Glutamatergic neuron (in vitro differentiated cells): ENCODE results near the gene IL10RB. TPM values are rescaled to one million over a fixed set of nuclear protein-coding genes. Genes with fewer than 3 reads are reported as not detected.
A peak's percentile ranks its signal among the peaks of the same experiment; 100 is the strongest.

Source experiments
- DNase-seq: peaks from one replicate; pipeline ENCODE4 v3.0.0; 2022
- H3K27ac Mint-ChIP-seq: one replicate; pipeline ENCODE4 v1.8.0; 2020; ENCODE audit warnings: mild to moderate bottlenecking, mixed read lengths, inconsistent platforms; ENCODE audit not compliant: unreplicated experiment
- H3K27me3 Mint-ChIP-seq: one replicate; pipeline ENCODE4 v1.8.0; 2020; ENCODE audit warnings: mild to moderate bottlenecking, moderate library complexity, mixed read lengths, inconsistent platforms; ENCODE audit not compliant: unreplicated experiment
- H3K36me3 Mint-ChIP-seq: one replicate; pipeline ENCODE4 v1.8.0; 2020; ENCODE audit warnings: mild to moderate bottlenecking, mixed read lengths, inconsistent platforms; ENCODE audit not compliant: unreplicated experiment
- H3K4me1 Mint-ChIP-seq: one replicate; pipeline ENCODE4 v1.8.0; 2020; ENCODE audit warnings: mild to moderate bottlenecking, low read depth, mixed read lengths, inconsistent platforms; ENCODE audit not compliant: unreplicated experiment
- H3K4me3 Mint-ChIP-seq: one replicate; pipeline ENCODE4 v1.8.0; 2020; ENCODE audit warnings: mild to moderate bottlenecking, mixed read lengths, inconsistent platforms; ENCODE audit not compliant: unreplicated experiment
- H3K9me3 Mint-ChIP-seq: one replicate; pipeline ENCODE4 v1.8.0; 2020; ENCODE audit warnings: mild to moderate bottlenecking, moderate library complexity, mixed read lengths, inconsistent platforms; ENCODE audit not compliant: unreplicated experiment
- total RNA-seq: library from RNA; stranded (reverse); fragmentation: NEBNext Ultra II Directional; extraction: Animal tissue kit (Norgen Biotek cat#: 25700); gene quantifications from one replicate; pipeline ENCODE4 v1.2.1, GENCODE V29; 2021; ENCODE audit not compliant: unreplicated experiment
- TF ChIP-seq, protein P1 (sequence below): fragments of 200-600 bp; sonication (generic); IDR thresholded peaks from one replicate; pipeline ENCODE4 v1.5.0; 2021; ENCODE audit not compliant: partially characterized antibody, unreplicated experiment

Gene IL10RB
- total RNA-seq, 1 donor from 2014 or later = 4.7 TPM

GRCh38 chr21:33245289-33245918 lies 20.8 kb upstream of the IL10RB start:
- Mint-ChIP-seq H3K36me3 (no peaks in the 10 kb centered on the region), H3K4me1 (peaks cover 2% of the 10 kb centered on the region), H3K27me3 (no peaks in the 10 kb centered on the region), H3K4me3 (no peak overlapping the region), H3K9me3 (no peaks in the 10 kb centered on the region), H3K27ac (no peak overlapping the region)
- no peak for DNase-seq
- TF ChIP-seq, protein P1, sequence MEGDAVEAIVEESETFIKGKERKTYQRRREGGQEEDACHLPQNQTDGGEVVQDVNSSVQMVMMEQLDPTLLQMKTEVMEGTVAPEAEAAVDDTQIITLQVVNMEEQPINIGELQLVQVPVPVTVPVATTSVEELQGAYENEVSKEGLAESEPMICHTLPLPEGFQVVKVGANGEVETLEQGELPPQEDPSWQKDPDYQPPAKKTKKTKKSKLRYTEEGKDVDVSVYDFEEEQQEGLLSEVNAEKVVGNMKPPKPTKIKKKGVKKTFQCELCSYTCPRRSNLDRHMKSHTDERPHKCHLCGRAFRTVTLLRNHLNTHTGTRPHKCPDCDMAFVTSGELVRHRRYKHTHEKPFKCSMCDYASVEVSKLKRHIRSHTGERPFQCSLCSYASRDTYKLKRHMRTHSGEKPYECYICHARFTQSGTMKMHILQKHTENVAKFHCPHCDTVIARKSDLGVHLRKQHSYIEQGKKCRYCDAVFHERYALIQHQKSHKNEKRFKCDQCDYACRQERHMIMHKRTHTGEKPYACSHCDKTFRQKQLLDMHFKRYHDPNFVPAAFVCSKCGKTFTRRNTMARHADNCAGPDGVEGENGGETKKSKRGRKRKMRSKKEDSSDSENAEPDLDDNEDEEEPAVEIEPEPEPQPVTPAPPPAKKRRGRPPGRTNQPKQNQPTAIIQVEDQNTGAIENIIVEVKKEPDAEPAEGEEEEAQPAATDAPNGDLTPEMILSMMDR = no peak

GRCh38 chr21:33246506-33246905 lies 19.7 kb upstream of the IL10RB start:
- TF ChIP-seq, protein P1 = no peak
- Mint-ChIP-seq H3K36me3 (peaks cover 4% of the 10 kb centered on the region), H3K27ac (no peak overlapping the region), H3K27me3 (no peaks in the 10 kb centered on the region), H3K4me3 (no peak overlapping the region), H3K4me1 (peaks cover 2% of the 10 kb centered on the region), H3K9me3 (no peaks in the 10 kb centered on the region)
- no peak for DNase-seq

GRCh38 chr21:33246963-33247362 lies 19.2 kb upstream of the IL10RB start:
- no peak for DNase-seq
- Mint-ChIP-seq H3K27ac (no peak overlapping the region), H3K4me3 (no peak overlapping the region), H3K36me3 (peaks cover 4% of the 10 kb centered on the region), H3K9me3 (no peaks in the 10 kb centered on the region), H3K27me3 (no peaks in the 10 kb centered on the region), H3K4me1 (peaks cover 2% of the 10 kb centered on the region)
- TF ChIP-seq, protein P1 = no peak

- no peak for DNase-seq
- peak overlapping the region; percentile 18 for H3K27ac Mint-ChIP-seq
Measured at GRCh38 chr21:33247599-33247998, 18.6 kb upstream of the IL10RB start.

More at GRCh38 chr21:33247599-33247998, 18.6 kb upstream of the IL10RB start:
- peaks cover 2% of the 10 kb centered on the region for H3K4me1 Mint-ChIP-seq
- TF ChIP-seq, protein P1 = no peak
- H3K4me3 Mint-ChIP-seq = no peak overlapping the region
- no peaks in the 10 kb centered on the region for H3K9me3 Mint-ChIP-seq
- H3K36me3 Mint-ChIP-seq = peaks cover 4% of the 10 kb centered on the region
- no peaks in the 10 kb centered on the region for H3K27me3 Mint-ChIP-seq
